SK-N-SH treated with all-trans-retinoic acid at 6 μM for 48 hours (cell line): ENCODE measurements around the gene COG1.

Experiments
- ARNTL ChIP-seq: fragments of 450-650 bp; formaldehyde crosslinking; IDR thresholded peaks from 2 replicates; pipeline ENCODE4 v1.5.0; 2020; ENCODE audit warnings: low read depth, mild to moderate bottlenecking, moderate library complexity, borderline replicate concordance
- BACH2 ChIP-seq: fragments of 250-450 bp; sonication (Bioruptor Pico); IDR thresholded peaks from 2 replicates; pipeline ENCODE4 v1.9.0; 2021; ENCODE audit warnings: mild to moderate bottlenecking, borderline replicate concordance
- ISL1 ChIP-seq: fragments of 250-450 bp; sonication (Bioruptor Pico); IDR thresholded peaks from 2 replicates; pipeline ENCODE4 v2.1.2; 2022; ENCODE audit warnings: mild to moderate bottlenecking, moderate library complexity
- POU6F1 ChIP-seq: fragments of 250-450 bp; sonication (Bioruptor Pico); IDR thresholded peaks from 2 replicates; pipeline ENCODE4 v1.8.0; 2021; ENCODE audit warnings: low read depth, mild to moderate bottlenecking, moderate library complexity, borderline replicate concordance
- RARB ChIP-seq: fragments of 250-450 bp; sonication (Bioruptor Pico); IDR thresholded peaks from 2 replicates; pipeline ENCODE4 v1.8.0; 2021; ENCODE audit warnings: mild to moderate bottlenecking, moderate library complexity
- TCF4 ChIP-seq: fragments of 250-450 bp; sonication (Bioruptor Pico); IDR thresholded peaks from 2 replicates; pipeline ENCODE4 v1.8.0; 2021; ENCODE audit warnings: mild to moderate bottlenecking, moderate library complexity, borderline replicate concordance
- TOX ChIP-seq: fragments of 250-450 bp; sonication (Bioruptor Pico); IDR thresholded peaks from 2 replicates; pipeline ENCODE4 v1.8.0; 2021; ENCODE audit warnings: mild to moderate bottlenecking, moderate library complexity, borderline replicate concordance
- ZC3H10 ChIP-seq: fragments of 250-450 bp; sonication (Bioruptor Pico); IDR thresholded peaks from 2 replicates; pipeline ENCODE4 v1.5.1; 2021; ENCODE audit warnings: mild to moderate bottlenecking, moderate library complexity
- ZFP3 ChIP-seq: fragments of 250-450 bp; sonication (Bioruptor Pico); IDR thresholded peaks from 2 replicates; pipeline ENCODE4 v1.5.0; 2020; ENCODE audit warnings: mild to moderate bottlenecking, moderate library complexity
- ZFP30 ChIP-seq: fragments of 450-650 bp; formaldehyde crosslinking; IDR thresholded peaks from 2 replicates; pipeline ENCODE4 v1.5.0; 2022; ENCODE audit warnings: mild to moderate bottlenecking, moderate library complexity
- ZNF8 ChIP-seq: fragments of 450-650 bp; formaldehyde crosslinking; IDR thresholded peaks from 2 replicates; pipeline ENCODE4 v1.5.0; 2020; ENCODE audit warnings: mild to moderate bottlenecking, moderate library complexity
- TF ChIP-seq, protein P1 (sequence below): fragments of 250-450 bp; sonication (Bioruptor Pico); IDR thresholded peaks from 2 replicates; pipeline ENCODE4 v1.8.0; 2020; ENCODE audit warnings: mild to moderate bottlenecking, moderate library complexity, borderline replicate concordance
- TF ChIP-seq, protein P2 (sequence below): fragments of 250-450 bp; sonication (Bioruptor Pico); IDR thresholded peaks from 2 replicates; pipeline ENCODE4 v1.5.1; 2020; ENCODE audit warnings: low read depth, mild to moderate bottlenecking, moderate library complexity

DNA sequence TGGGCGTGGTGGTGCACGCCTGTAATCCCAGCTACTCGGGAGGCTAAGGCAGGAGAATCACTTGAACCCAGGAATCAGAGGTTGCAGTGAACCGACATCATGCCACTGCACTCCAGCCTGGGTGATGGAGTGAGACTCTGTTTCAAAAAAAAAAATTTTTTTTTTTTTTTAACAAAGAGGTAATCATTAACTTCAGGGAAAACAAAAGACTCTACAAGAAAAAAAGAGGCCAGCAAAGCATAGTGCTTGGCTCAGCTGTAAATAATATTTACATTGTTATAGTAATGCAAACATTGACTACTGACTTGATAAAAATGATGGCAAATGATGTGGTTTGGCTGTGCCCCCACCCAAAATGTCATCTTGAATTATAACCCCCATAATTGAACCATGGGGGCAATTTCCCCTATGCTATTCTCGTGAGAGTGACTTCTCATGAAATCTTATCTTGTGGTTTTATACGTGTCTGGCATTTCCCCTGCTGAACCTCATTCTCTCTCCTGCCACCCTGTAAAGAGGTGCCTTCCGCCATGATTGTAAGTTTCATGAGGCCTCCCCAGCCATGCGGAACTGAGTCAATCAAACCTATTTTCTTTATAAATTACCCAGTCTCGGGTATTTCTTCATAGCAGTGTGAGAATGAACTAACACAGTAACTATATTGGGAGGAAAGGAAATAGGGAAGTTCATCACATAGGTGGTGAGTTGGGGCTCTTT lies 40.8 kb upstream of the COG1 start:
- TF ChIP-seq, protein P1, sequence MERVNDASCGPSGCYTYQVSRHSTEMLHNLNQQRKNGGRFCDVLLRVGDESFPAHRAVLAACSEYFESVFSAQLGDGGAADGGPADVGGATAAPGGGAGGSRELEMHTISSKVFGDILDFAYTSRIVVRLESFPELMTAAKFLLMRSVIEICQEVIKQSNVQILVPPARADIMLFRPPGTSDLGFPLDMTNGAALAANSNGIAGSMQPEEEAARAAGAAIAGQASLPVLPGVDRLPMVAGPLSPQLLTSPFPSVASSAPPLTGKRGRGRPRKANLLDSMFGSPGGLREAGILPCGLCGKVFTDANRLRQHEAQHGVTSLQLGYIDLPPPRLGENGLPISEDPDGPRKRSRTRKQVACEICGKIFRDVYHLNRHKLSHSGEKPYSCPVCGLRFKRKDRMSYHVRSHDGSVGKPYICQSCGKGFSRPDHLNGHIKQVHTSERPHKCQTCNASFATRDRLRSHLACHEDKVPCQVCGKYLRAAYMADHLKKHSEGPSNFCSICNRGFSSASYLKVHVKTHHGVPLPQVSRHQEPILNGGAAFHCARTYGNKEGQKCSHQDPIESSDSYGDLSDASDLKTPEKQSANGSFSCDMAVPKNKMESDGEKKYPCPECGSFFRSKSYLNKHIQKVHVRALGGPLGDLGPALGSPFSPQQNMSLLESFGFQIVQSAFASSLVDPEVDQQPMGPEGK (CRISPR knock-in tag), result no peak
- no peak for TF ChIP-seq BACH2 (CRISPR knock-in tag)
- no peak for TF ChIP-seq ARNTL
- TF ChIP-seq ISL1, result no peak
- no peak for TF ChIP-seq ZC3H10 (CRISPR knock-in tag)
- TF ChIP-seq ZFP3 (CRISPR knock-in tag), result no peak
- TF ChIP-seq POU6F1 (CRISPR knock-in tag), result no peak
- no peak for TF ChIP-seq TCF4 (CRISPR knock-in tag)
- no peak for TF ChIP-seq TOX (CRISPR knock-in tag)
- TF ChIP-seq ZNF8 (CRISPR knock-in tag), result no peak
- TF ChIP-seq ZFP30 (CRISPR knock-in tag), result no peak
- no peak for TF ChIP-seq RARB (CRISPR knock-in tag)
- TF ChIP-seq, protein P2, sequence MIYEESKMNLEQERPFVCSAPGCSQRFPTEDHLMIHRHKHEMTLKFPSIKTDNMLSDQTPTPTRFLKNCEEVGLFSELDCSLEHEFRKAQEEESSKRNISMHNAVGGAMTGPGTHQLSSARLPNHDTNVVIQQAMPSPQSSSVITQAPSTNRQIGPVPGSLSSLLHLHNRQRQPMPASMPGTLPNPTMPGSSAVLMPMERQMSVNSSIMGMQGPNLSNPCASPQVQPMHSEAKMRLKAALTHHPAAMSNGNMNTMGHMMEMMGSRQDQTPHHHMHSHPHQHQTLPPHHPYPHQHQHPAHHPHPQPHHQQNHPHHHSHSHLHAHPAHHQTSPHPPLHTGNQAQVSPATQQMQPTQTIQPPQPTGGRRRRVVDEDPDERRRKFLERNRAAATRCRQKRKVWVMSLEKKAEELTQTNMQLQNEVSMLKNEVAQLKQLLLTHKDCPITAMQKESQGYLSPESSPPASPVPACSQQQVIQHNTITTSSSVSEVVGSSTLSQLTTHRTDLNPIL (CRISPR knock-in tag), result no peak
